ENCODE results near the gene STX16.

Gene STX16

GRCh38 chr20:58605292-58606065 is 45.6 kb upstream of the STX16 start:
- TF ChIP-seq TAF1 (IDR thresholded peaks at IDR 0.05; ENCODE audit: borderline replicate concordance, insufficient read depth, low read length) (no peak), SIN3A (IDR thresholded peaks at IDR 0.05; ENCODE audit: borderline replicate concordance, insufficient read depth, low read length) (no peak), FOXP2 (optimal IDR thresholded peaks at IDR 0.05; ENCODE audit: borderline replicate concordance, extremely low read depth, extremely low read length, insufficient read depth) (no peak), POLR2AphosphoS5 (IDR thresholded peaks at IDR 0.05; ENCODE audit: low read depth, low read length) (no peak)
- TF ChIP-seq, protein P1, sequence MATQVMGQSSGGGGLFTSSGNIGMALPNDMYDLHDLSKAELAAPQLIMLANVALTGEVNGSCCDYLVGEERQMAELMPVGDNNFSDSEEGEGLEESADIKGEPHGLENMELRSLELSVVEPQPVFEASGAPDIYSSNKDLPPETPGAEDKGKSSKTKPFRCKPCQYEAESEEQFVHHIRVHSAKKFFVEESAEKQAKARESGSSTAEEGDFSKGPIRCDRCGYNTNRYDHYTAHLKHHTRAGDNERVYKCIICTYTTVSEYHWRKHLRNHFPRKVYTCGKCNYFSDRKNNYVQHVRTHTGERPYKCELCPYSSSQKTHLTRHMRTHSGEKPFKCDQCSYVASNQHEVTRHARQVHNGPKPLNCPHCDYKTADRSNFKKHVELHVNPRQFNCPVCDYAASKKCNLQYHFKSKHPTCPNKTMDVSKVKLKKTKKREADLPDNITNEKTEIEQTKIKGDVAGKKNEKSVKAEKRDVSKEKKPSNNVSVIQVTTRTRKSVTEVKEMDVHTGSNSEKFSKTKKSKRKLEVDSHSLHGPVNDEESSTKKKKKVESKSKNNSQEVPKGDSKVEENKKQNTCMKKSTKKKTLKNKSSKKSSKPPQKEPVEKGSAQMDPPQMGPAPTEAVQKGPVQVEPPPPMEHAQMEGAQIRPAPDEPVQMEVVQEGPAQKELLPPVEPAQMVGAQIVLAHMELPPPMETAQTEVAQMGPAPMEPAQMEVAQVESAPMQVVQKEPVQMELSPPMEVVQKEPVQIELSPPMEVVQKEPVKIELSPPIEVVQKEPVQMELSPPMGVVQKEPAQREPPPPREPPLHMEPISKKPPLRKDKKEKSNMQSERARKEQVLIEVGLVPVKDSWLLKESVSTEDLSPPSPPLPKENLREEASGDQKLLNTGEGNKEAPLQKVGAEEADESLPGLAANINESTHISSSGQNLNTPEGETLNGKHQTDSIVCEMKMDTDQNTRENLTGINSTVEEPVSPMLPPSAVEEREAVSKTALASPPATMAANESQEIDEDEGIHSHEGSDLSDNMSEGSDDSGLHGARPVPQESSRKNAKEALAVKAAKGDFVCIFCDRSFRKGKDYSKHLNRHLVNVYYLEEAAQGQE (IDR thresholded peaks at IDR 0.05; ENCODE audit: insufficient read depth in 1 of 2, low read depth in 2 of 2, low read length in 2 of 2) = no peak

DNA sequence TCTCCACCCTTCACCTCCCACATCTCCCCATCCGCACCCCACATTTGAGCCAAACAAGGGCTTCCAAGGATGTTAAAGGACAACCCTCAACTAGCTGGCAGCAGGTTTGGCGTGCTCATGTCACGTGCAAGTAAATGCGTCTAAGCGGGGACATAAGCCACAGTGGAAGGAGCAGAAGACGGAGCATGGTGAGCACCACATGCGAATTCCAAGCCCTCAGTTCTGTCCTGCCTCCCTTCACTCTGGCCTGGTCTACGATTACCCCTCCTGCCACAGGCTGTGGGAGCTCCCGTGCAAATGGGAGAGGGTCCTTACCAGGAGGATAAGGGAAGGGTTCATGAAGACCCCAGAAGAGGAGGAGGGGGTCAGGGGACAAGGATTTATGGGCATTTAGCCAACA is 44.9 kb upstream of the STX16 start:
- TF ChIP-seq, protein P1 (IDR thresholded peaks at IDR 0.05; ENCODE audit: insufficient read depth in 1 of 2, low read depth in 2 of 2, low read length in 2 of 2) = no peak
- TF ChIP-seq POLR2AphosphoS5 (IDR thresholded peaks at IDR 0.05; ENCODE audit: low read depth, low read length) (no peak), FOXP2 (optimal IDR thresholded peaks at IDR 0.05; ENCODE audit: borderline replicate concordance, extremely low read depth, extremely low read length, insufficient read depth) (no peak), SIN3A (IDR thresholded peaks at IDR 0.05; ENCODE audit: borderline replicate concordance, insufficient read depth, low read length) (no peak), TAF1 (IDR thresholded peaks at IDR 0.05; ENCODE audit: borderline replicate concordance, insufficient read depth, low read length) (no peak)

DNA sequence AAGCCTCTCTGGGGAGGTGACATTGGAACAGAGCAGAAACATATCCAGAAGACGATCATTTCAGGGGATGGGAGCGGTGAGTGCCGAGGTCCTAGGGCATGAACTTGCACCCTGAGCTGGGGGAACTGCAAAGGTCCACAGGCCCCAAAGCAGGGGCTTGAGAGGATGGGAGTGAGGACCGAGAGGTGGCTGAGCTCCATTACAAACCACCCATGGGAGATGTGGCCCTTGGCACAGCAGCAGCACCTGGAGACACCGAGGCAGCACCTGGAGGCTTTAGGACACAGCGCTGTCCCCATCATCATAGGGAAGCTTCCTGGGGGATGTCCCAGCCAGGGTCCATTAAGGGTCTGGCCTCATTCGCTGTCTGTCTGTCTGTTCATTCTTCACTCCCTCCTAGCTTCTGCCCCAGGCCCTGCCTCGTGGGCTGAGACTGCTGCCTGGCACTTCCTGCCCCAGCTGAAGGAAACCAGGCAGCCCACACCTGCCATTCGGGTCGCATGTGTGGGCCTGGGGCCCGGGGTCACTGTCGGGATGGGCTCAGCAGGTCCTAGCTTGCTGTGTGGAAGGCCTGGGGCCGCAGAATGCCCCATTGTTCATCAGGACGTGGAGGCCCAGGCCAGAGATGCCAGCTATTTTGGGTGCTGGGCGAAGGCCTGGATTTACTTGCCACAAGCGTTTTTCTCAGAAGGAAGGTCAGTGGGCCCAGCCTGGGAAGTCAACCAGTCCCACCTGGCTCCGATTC is 42.8 kb upstream of the STX16 start:
- TF ChIP-seq TAF1 (IDR thresholded peaks at IDR 0.05; ENCODE audit: borderline replicate concordance, insufficient read depth, low read length) (no peak), SIN3A (IDR thresholded peaks at IDR 0.05; ENCODE audit: borderline replicate concordance, insufficient read depth, low read length) (no peak), FOXP2 (optimal IDR thresholded peaks at IDR 0.05; ENCODE audit: borderline replicate concordance, extremely low read depth, extremely low read length, insufficient read depth) (no peak)

- TF ChIP-seq, protein P1 (IDR thresholded peaks at IDR 0.05; ENCODE audit: insufficient read depth in 1 of 2, low read depth in 2 of 2, low read length in 2 of 2) = no peak
- no peak for TF ChIP-seq TAF1 (IDR thresholded peaks at IDR 0.05; ENCODE audit: borderline replicate concordance, insufficient read depth, low read length)
- TF ChIP-seq POLR2AphosphoS5 (IDR thresholded peaks at IDR 0.05; ENCODE audit: low read depth, low read length) = no peak
- TF ChIP-seq SIN3A (IDR thresholded peaks at IDR 0.05; ENCODE audit: borderline replicate concordance, insufficient read depth, low read length) = no peak
- TF ChIP-seq FOXP2 (optimal IDR thresholded peaks at IDR 0.05; ENCODE audit: borderline replicate concordance, extremely low read depth, extremely low read length, insufficient read depth) = no peak
Observed at GRCh38 chr20:58609026-58609425, 42.1 kb upstream of the STX16 start.

- TF ChIP-seq TAF1 (IDR thresholded peaks at IDR 0.05; ENCODE audit: borderline replicate concordance, insufficient read depth, low read length) (no peak), FOXP2 (optimal IDR thresholded peaks at IDR 0.05; ENCODE audit: borderline replicate concordance, extremely low read depth, extremely low read length, insufficient read depth) (no peak), SIN3A (IDR thresholded peaks at IDR 0.05; ENCODE audit: borderline replicate concordance, insufficient read depth, low read length) (no peak), POLR2AphosphoS5 (IDR thresholded peaks at IDR 0.05; ENCODE audit: low read depth, low read length) (no peak)
- TF ChIP-seq, protein P1 (IDR thresholded peaks at IDR 0.05; ENCODE audit: insufficient read depth in 1 of 2, low read depth in 2 of 2, low read length in 2 of 2) = no peak
Observed at GRCh38 chr20:58610071-58610800, 40.8 kb upstream of the STX16 start.

Data from PFSK-1 (cell line).